GM18909 (cell line): ENCODE results near the gene IRAK3.

ENCODE experiments used
- ATAC-seq: cut with Tn5 transposase; IDR thresholded peaks from one replicate; pipeline ENCODE4 v1.9.1; 2021; ENCODE audit warnings: mild to moderate bottlenecking; ENCODE audit not compliant: unreplicated experiment, poor library complexity

Gene IRAK3

GRCh38 chr12:66297080-66297479 is 108.1 kb downstream of the IRAK3 start:
- no peak for ATAC-seq

GRCh38 chr12:66297923-66298322 is 108.9 kb downstream of the IRAK3 start:
- ATAC-seq = no peak

- peak; percentile 95 for ATAC-seq
Measured at GRCh38 chr12:66301944-66302826, 113.2 kb downstream of the IRAK3 start, which contains the start of gene HELB. Gene HELB (plus strand): TSS chr12:66302493. CDS start chr12:66302604, 111 bp downstream.

- no peak for ATAC-seq
Measured at GRCh38 chr12:66302827-66303169, 113.8 kb downstream of the IRAK3 start.

DNA sequence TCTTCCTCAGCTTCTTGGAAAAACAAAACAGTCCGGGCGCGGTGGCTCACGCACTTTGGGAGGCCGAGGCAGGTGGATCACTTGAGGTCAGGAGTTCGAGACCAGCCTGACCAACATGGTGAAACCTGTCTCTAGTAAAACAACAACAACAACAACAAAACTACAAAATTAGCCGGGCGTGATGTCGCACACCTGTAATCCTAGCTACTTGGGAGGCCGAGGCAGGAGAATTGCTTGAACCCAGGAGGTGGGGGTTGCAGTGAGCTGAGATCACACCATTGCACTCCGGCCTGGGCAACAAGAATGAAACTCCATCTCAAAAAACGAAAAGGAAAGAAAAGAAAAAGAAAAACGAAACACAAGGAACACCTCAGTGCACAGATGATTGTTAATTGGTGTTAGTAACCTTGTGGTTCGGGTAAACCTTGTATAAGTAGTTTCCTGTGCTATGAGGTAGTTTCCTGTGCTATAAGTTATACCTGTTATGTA is 114.3 kb downstream of the IRAK3 start:
- peak; percentile 46 for ATAC-seq
